ENCODE results near the gene MECP2.

The MECP2 gene

GRCh38 chrX:154029439-154029838 is 68.1 kb downstream of the MECP2 start:
- TF ChIP-seq CTCF (IDR thresholded peaks at IDR 0.05) = no peak

GRCh38 chrX:154028502-154029184 is 68.9 kb downstream of the MECP2 start:
- TF ChIP-seq CTCF (IDR thresholded peaks at IDR 0.05) = no peak

- no peak for TF ChIP-seq CTCF (IDR thresholded peaks at IDR 0.05)
Measured at GRCh38 chrX:154027986-154028385, 69.5 kb downstream of the MECP2 start.

GRCh38 chrX:154027022-154027402 is 70.5 kb downstream of the MECP2 start:
- no peak for TF ChIP-seq CTCF (IDR thresholded peaks at IDR 0.05)

GRCh38 chrX:154026136-154027021 is 71.1 kb downstream of the MECP2 start:
- no peak for TF ChIP-seq CTCF (IDR thresholded peaks at IDR 0.05)

GRCh38 chrX:154025230-154025629 is 72.3 kb downstream of the MECP2 start:
- TF ChIP-seq CTCF (IDR thresholded peaks at IDR 0.05) = no peak

GRCh38 chrX:154024271-154024670 is 73.2 kb downstream of the MECP2 start:
- TF ChIP-seq CTCF (IDR thresholded peaks at IDR 0.05) = no peak
